Transverse colon (tissue), 4 donors: ENCODE results near the gene LTBP4. TPM values are rescaled to one million over a fixed set of nuclear protein-coding genes. Genes with fewer than 3 reads are reported as not detected.

Experiments used
- DNase-seq: peaks from one replicate; pipeline ENCODE4 v3.0.0-alpha.2; 2019
- H3K27ac ChIP-seq, 4 donors: fragments of 200-600 bp; sonication (generic); 2 replicates each; pipeline ENCODE4 v1.5.1; 2016 to 2018; ENCODE audit warnings: inconsistent platforms in 4 of 4
- H3K27me3 ChIP-seq: fragments of 200-600 bp; sonication (generic); 2 replicates; pipeline ENCODE4 v1.5.1; 2017; ENCODE audit warnings: inconsistent platforms
- H3K36me3 ChIP-seq, 4 donors: fragments of 200-600 bp; sonication (generic); 2 replicates each; pipeline ENCODE4 v1.5.1; 2017 to 2019; ENCODE audit warnings: inconsistent platforms in 4 of 4
- H3K4me1 ChIP-seq, 4 donors: fragments of 200-600 bp; sonication (generic); 2 replicates each; pipeline ENCODE4 v1.5.1; 2017 to 2020; ENCODE audit warnings: inconsistent platforms in 4 of 4
- H3K4me3 ChIP-seq, 4 donors: fragments of 200-600 bp; sonication (generic); 1 replicate in 1 of 4; 2 replicates in 3 of 4; pipeline versions ENCODE4 v1.5.1 to v1.6.1; 2017 to 2019; ENCODE audit warnings: inconsistent platforms in 4 of 4
- H3K9me3 ChIP-seq, 2 donors: fragments of 200-600 bp; sonication (generic); 2 replicates each; pipeline ENCODE4 v1.5.1; 2017 to 2019; ENCODE audit warnings: inconsistent platforms in 2 of 2
- EP300 ChIP-seq: sonication (generic); formaldehyde crosslinking; IDR thresholded peaks from one replicate; pipeline ENCODE4 v1.6.1; 2017; ENCODE audit warnings: antibody characterized with exemption, low read depth
- POLR2A ChIP-seq: fragments of 450-650 bp; IDR thresholded peaks from one replicate; pipeline ENCODE4 v1.6.1; 2016; ENCODE audit warnings: antibody characterized with exemption, mild to moderate bottlenecking, moderate library complexity
- POLR2AphosphoS5 ChIP-seq, 3 donors: sonication (generic); formaldehyde crosslinking; IDR thresholded peaks; one replicate each; pipeline ENCODE4 v1.6.1; 2016; ENCODE audit warnings: antibody characterized with exemption in 3 of 3
- WGBS, 2 donors: methylation state at CpG; one replicate each; pipeline ENCODE4 v1.1.5; 2018; ENCODE audit warnings: low coverage in 1 of 2; 5-methylcytosine and 5-hydroxymethylcytosine counted together
- in situ Hi-C, 4 donors: fragments of 200-750 bp; cut with MboI; loops; one replicate each; pipeline versions ENCODE4 v1.15.0 to v1.15.1; 2017; ENCODE audit warnings: low sequenced_read_pairs in 3 of 4, low pct_ligation_motif_present in 1 of 4, low pct_unique_long_range_greater_than_20kb in 1 of 4
- intact Hi-C: fragments of 100-400 bp; cut with DNase I; formaldehyde crosslinking; loops from one replicate; pipeline ENCODE4 v1.15.1; 2023; ENCODE audit warnings: low total_unique reads
- total RNA-seq, 4 donors: library from RNA; depleted of rRNA; stranded (reverse); fragments of >200 nt; gene quantifications; one replicate each; pipeline ENCODE4 v1.1.0, GENCODE V29; 2016
- TF ChIP-seq, protein P1 (sequence below), 5 experiments: fragments of 200-600 bp in 3 of 5; fragments of 450-650 bp in 2 of 5; sonication (generic) in 3 of 5; IDR thresholded peaks; 1 replicate in 2 of 5; 2 replicates in 3 of 5; pipeline ENCODE4 v1.5.1; 2016 to 2017; ENCODE audit warnings: antibody characterized with exemption in 5 of 5, inconsistent platforms in 3 of 5, mild to moderate bottlenecking in 2 of 5, moderate library complexity in 1 of 5

LTBP4 gene
- total RNA-seq, 4 donors from 2014 or later = 122 to 477 (median 253) TPM

DNA sequence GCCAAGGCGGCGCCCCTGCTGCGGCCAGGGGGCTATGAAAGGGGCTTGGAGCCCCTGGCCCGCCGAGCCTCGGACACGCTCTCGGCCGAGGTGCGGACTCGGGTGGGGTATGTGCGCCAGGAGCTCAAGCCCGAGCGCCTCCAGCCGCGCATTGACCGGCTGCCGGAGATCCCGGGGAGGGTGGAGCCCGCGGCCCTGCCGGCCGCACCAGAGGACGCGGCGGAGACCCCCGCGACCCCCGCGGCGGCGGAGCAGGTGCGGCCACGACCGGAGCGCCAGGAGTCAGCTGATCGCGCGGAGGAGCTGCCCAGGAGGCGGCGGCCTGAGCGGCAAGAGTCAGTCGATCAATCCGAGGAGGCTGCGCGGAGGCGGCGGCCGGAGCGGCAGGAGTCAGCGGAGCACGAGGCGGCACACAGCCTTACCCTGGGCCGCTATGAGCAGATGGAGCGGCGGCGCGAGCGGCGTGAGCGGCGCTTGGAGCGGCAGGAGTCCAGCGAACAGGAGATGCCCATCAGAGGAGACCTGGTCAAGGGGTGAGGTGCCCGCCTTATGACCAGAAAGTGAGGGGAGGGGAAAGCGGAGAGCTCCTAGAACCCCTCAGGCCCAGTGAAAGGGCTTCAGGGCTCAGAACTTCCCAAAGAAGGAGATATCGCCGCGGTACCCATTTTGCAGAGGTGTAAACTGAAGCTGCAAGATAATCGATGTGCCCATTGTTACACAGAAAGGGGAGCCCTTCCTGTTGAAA, 33.2 kb upstream of the LTBP4 start:
- TF ChIP-seq, protein P1, sequence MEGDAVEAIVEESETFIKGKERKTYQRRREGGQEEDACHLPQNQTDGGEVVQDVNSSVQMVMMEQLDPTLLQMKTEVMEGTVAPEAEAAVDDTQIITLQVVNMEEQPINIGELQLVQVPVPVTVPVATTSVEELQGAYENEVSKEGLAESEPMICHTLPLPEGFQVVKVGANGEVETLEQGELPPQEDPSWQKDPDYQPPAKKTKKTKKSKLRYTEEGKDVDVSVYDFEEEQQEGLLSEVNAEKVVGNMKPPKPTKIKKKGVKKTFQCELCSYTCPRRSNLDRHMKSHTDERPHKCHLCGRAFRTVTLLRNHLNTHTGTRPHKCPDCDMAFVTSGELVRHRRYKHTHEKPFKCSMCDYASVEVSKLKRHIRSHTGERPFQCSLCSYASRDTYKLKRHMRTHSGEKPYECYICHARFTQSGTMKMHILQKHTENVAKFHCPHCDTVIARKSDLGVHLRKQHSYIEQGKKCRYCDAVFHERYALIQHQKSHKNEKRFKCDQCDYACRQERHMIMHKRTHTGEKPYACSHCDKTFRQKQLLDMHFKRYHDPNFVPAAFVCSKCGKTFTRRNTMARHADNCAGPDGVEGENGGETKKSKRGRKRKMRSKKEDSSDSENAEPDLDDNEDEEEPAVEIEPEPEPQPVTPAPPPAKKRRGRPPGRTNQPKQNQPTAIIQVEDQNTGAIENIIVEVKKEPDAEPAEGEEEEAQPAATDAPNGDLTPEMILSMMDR (IDR thresholded peaks at IDR 0.05) = no peak
- TF ChIP-seq EP300 (no peak), POLR2AphosphoS5 (IDR thresholded peaks at IDR 0.05) (no peak), POLR2A (no peak)
- Histone ChIP-seq H3K4me3 (peak overlapping the region in 2 of 4 donors; percentile 12 to 30), H3K36me3 (no peaks in the 10 kb centered on the region), H3K27me3 (peaks cover 51% of the 10 kb centered on the region), H3K9me3 (no peaks in the 10 kb centered on the region), H3K4me1 (peaks cover 7 to 18% (median 12%) of the 10 kb centered on the region in 4 donors), H3K27ac (no peak overlapping the region)
- intact Hi-C loops (no loop called here), in situ Hi-C loops (no loop called here)
- WGBS, 2 donors = 30% methylated on average over 43 of the region's 70 CpGs; no CpG with 5 or more reads in 1 of the 2 donors
- DNase-seq = no peak

DNA sequence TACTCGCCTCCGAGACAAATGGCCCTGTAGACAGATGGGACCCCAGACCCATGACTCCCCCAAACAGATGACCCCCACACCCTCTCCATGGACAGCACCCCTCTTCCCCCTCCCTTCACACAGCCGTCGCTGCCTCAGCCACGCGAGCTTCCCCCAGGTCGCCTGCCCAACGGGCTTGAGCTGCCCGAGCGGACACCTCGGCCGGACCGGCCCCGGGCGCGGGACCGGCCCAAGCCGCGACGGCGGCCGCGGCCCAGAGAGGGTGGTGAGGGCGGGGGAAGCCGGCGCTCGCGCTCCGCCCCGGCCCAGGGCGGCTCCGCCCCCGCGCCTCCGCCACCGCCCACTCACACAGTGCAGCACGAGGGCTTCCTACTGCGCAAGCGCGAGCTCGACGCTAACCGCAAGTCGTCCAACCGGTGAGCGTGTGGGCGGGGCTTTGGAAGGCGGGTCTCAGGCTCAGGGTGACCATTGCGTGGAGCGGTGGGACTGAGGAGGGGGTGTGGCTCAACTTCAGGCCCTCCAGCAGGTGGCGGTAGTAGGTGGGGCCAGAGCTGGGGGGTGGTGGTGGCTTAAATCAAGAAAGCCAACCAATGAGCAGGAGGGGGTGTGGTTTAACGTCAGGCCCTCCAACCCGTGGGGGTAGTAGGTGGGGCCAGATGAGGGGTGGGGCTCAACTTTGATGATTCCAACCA, 30.7 kb upstream of the LTBP4 start:
- no peak for TF ChIP-seq POLR2A
- TF ChIP-seq, protein P1 (IDR thresholded peaks at IDR 0.05) = peak in 4 of 5 experiments; percentile 32 to 65 (median 38)
- intact Hi-C loops = no loop called here
- Histone ChIP-seq H3K27me3 (peaks cover 37% of the 10 kb centered on the region), H3K4me3 (peak overlapping the region in 2 of 4 donors; percentile 34 to 42), H3K36me3 (no peaks in the 10 kb centered on the region), H3K9me3 (no peaks in the 10 kb centered on the region), H3K4me1 (peaks cover 7 to 18% (median 12%) of the 10 kb centered on the region in 4 donors), H3K27ac (peak overlapping the region; percentile 14 to 43 (median 23))
- DNase-seq = peak; percentile 100
- in situ Hi-C loops = no loop called here
- WGBS, 2 donors = 0% methylated on average over 40 of the region's 53 CpGs; no CpG with 5 or more reads in 1 of the 2 donors

DNA sequence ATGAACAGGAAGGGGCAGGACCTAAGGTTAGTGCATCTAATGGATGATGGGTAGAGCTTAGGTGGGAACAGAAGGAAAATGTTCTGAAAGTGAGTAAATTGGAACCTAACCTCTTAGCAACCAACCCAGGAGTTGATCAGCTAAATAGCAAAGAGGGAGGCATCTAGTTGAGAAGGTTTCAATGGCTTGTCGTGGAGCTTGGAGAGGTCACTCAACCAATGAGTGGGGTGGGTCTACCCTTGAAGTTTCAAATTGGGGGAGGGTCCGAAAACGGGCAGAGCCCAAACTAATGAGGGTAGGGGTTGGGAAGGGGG, 30.2 kb upstream of the LTBP4 start:
- Histone ChIP-seq H3K27me3 (peaks cover 32% of the 10 kb centered on the region), H3K36me3 (no peaks in the 10 kb centered on the region), H3K4me3 (peak overlapping the region in 1 of 4 donors; percentile 21), H3K4me1 (peaks cover 7 to 19% (median 12%) of the 10 kb centered on the region in 4 donors), H3K27ac (peak overlapping the region; percentile 1 to 25 (median 16)), H3K9me3 (no peaks in the 10 kb centered on the region)
- no peak for DNase-seq
- 33% methylated on average over 3 of the region's 3 CpGs; no CpG with 5 or more reads in 1 of the 2 donors for WGBS, 2 donors
- intact Hi-C loops = no loop called here
- in situ Hi-C loops = no loop called here
- TF ChIP-seq, protein P1 (IDR thresholded peaks at IDR 0.05) = no peak
- TF ChIP-seq EP300 (no peak), POLR2AphosphoS5 (IDR thresholded peaks at IDR 0.05) (no peak), POLR2A (no peak)

DNA sequence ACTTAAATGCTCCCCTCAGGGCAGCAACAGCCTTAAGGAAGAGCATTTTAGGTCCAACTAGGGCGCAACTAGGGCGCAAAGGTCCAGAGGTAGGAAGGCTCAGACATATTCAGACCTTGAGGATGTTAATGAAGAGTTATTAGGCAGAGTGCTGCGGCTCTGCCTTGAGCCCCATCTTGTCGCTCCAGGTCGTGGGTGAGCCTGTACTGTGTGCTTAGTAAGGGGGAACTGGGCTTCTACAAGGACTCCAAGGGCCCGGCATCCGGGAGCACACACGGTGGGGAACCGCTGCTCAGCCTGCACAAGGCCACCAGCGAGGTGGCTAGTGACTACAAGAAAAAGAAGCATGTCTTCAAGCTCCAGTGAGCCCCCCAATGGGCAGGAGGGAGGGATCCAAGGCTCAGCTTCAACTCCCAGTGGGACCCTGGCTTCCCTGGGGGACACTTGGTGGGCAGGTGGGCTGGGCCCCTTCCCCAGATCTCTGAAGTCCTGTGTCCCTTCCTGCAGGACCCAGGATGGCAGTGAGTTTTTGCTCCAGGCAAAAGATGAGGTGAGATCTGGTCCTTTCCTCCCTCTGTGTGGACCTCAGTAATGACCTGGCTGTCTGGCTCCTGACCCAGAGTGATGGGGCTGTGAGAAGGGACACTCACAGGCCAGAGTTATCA, 29.2 kb upstream of the LTBP4 start:
- no peak for DNase-seq
- no peaks in the 10 kb centered on the region for H3K36me3 ChIP-seq
- no peak overlapping the region for H3K4me3 ChIP-seq
- peaks cover 7 to 23% (median 15%) of the 10 kb centered on the region in 4 donors for H3K4me1 ChIP-seq
- H3K9me3 ChIP-seq = no peaks in the 10 kb centered on the region
- 78 to 84% methylated on average over 3 to 9 of the region's 10 CpGs for WGBS, 2 donors
- in situ Hi-C loops (no loop called here), intact Hi-C loops (no loop called here)
- TF ChIP-seq EP300 (no peak), POLR2AphosphoS5 (IDR thresholded peaks at IDR 0.05) (no peak), POLR2A (no peak)
- TF ChIP-seq, protein P1 (IDR thresholded peaks at IDR 0.05) = no peak
- H3K27me3 ChIP-seq = peaks cover 22% of the 10 kb centered on the region
- no peak overlapping the region for H3K27ac ChIP-seq
